ENCODE data around the gene IL1RAPL1.

Gene IL1RAPL1

DNA sequence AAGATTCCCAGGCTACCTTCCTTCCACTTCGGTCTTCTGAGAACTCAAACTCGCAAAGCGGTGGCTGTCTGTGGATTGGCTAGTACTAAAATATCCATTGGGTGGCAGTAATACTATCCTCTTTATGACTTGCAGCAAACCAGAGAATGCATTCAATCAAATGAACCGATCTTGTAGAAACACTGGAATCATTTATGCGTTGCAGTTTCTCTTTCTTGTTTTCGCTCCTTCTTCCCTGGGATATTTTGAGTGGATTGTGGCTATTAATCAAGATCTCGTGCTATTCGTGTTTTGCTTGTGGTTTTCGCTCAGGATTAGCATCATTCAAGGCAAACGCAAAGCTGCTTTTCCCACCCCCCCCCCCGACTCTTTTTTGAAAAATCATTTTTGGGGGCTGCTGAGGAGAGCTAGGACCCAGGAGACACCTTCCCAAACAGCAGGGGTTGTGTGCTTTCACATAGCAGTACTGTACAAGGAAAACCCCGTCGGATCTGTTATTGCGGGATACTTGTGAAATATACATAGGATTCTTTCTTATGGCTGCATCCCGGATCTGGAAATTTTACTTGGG is at the start of gene IL1RAPL1:
TSS of gene IL1RAPL1 (plus strand) at position 466 of the 571 bp plus-strand sequence.
- peak; percentile 77 for DNase-seq

- no peak for DNase-seq
These were observed 44.5 kb upstream of the IL1RAPL1 start for GRCh38 chrX:28542791-28543190.

DNA sequence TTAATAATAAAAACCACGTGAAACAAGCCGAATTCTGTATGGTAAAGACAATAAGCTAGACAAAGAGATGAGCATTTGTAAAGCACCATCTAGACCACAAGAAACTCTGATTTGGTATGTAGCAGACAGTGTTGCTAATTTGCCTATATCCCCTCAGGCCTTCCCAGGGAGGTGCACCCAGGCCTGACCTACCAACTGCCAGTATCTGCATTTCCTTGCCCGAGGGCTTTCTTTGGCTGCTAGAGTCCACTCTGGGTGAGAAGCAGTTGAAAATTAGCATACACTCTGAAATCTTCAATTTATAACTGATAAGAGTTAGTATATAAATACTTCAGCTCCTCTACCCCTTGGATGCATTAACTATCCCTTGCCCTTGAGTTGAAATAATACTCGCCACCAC is 37.4 kb upstream of the IL1RAPL1 start:
- DNase-seq: no peak

DNA sequence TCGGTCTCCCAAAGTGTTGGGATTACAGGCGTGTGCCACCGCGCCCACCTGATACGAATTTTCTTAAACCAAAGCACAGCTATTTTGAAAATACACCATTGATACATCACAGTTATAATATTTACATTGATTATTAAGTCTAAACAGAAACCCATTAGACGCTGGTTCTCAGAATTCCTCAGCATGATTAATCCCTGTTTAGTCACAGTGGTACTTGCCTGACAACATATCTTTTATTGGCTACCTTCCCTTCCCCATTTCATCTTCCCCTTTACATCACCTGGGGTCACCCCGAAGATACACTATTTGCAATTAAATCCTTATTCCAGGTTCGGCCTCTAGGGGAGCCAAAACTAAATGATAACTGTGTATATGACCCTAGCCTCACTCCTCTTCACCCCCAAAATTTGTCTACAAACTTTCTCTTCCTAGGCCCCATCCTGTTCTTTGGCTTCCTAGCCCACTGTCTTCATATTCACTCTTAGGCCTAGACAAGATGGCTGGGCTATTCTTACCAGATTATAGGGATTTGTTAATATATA is 36.8 kb upstream of the IL1RAPL1 start:
- DNase-seq: no peak

- DNase-seq: no peak
These were observed 34.9 kb upstream of the IL1RAPL1 start for GRCh38 chrX:28552322-28552721.

DNA sequence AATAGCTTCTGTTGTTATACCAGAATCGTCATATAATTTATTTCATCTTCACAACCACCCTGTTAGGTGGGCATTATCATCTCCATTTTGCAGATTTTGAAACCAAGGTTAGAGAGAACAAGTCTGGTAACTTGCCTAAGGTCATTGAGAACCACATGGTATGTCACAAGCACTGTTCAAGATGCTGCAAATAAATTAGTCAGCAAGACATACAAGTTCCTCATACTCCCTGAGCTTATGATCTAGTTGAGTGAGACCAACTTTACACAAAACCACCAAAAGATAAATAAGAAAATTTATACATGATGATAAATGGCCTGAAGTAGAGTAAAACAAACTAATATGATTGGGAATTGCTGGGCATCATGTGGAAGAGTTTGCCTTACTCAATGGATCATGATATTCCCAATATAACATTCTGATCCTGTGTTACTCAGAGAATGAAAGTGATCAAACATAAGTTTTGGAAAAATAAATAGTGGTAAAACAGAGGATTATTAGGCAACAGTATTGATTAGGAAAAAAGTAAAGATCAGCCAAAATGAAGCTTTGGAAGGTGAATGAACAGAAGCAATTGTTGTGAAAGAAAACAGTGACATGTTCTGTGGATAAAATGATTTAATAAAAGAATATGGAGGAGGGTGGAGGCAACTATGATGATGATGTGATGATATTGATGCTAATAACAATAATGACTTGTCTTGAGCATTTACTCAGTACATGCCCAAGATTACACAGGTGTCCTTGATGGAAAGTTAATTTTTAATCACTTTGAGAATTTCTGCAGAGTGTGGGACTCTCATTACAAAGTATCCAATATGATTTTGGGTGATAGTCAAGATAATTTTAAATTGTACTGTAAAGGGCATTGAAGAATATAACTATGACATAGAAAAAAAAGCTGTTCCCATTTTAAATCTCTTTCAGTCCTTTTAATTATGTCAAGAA is 34.1 kb upstream of the IL1RAPL1 start:
- no peak for DNase-seq

DNA sequence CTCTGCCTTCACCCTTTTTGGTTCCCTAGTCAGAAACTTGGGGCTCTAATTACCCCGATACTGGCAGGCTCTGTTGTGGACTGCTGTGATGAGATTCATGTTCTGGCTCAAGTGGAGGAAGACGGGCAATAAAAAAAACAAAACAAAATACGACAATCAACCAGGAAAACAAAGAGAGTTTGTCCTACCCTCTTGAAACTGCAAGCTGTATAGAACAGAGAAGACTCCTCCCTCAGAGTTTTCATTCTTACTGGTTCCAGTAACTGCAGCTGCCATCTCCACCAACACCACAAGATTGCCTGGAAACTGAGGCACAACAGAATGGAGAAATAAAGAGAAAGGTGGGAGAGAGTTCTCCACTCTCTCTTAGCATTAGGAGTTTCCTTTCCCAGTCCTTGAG is 11.1 kb upstream of the IL1RAPL1 start:
- no peak for DNase-seq

- DNase-seq: no peak
These were observed 5.7 kb upstream of the IL1RAPL1 start for GRCh38 chrX:28581522-28581921.

DNA sequence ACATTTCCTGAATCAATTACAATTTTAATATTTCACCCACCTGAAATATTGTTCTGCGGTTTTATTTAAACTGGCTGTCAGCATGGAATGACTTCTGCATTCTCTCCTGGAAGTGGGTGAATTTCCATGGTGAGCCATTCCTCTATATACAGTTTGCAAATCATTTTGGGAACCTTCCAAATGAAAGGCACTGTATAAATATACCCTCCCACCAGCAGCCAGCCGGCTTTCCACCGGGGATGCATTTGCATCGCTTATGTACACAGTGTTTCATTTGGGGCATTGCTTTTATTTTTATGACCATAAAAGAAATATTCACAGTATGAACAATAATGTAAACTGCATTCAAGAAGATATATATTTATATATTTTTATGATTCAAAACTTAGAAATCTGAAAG is 4.7 kb upstream of the IL1RAPL1 start:
- DNase-seq: no peak

DNA sequence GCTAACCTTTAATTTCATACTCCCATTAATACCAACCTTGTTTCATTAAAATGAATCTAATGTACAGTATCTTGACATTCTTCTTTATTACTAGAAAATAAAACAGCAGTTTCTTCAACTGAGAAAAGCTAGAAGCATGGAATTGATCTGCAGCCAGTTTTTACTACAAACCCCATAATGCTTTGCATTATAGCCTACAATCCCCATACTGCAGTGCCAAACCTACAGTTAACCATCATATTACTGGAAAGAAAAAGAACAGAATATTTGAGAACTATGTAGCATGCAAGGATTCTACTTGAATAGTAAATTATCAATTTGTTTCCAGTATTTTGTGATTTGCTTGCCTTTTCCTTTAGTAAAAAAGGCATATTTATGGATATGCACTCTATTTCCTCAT is 3.2 kb upstream of the IL1RAPL1 start:
- DNase-seq: no peak

- DNase-seq: no peak
These were observed 1.5 kb upstream of the IL1RAPL1 start for GRCh38 chrX:28585767-28586166.

DNA sequence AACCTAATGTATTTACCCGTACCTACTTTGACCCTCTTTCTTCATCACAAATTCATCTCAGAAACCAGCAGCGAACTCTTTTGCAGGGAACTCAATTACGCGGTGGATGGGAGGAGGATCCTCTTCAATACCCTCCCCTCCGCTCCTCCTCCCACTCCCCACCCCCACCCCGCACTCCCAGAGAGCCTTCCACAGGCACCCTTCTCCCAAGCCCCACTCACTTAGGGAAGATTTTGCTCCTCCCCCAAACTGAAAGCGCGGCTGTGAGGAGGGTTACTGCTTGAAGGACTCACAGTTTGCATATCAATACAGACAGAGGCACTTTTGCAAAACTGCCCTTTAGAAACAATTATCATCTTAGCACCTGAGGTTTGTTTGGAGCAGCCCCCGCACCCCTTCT is 960 bp upstream of the IL1RAPL1 start:
- no peak for DNase-seq

DNA sequence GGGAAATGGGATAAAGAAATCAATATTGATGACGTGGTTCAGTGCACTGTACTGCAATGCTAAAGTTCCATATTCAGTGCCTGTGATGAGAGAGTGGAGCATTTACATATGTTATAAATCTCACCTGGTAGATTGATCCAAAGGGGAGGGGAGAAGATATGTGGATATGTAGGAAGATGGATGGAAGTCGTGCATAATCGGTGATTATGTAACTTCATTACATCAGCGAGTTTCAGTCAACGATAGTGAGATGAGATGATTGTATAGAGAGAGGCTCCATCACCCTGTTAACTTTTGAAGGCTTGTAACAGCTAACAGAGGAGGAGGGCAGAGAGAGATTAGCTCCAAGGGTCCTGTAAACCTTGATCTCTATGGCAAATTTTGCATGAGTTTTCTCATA is 1.8 kb downstream of the IL1RAPL1 start:
- no peak for DNase-seq

DNA sequence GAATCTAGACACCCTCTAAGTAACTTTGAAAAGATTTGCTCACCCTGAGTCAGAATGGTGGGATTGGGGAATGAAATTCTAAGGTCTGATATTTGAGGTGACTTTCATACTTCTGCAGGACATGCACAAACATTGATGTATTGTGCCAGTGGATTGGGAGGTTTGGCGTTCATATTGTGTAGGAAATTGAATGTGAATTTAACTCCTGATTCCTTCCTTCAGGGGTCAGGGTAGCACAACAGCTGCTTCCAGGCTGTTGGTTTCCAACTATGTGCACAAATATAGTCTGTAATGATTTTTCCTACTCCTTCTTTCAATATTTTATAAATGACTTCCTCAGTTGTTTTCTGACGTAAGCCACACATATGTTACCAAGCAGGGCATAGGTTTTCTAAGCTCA is 3.1 kb downstream of the IL1RAPL1 start:
- no peak for DNase-seq

GRCh38 chrX:28591542-28591941 is 4.3 kb downstream of the IL1RAPL1 start:
- DNase-seq: no peak

- no peak for DNase-seq
These were observed 8.1 kb downstream of the IL1RAPL1 start for GRCh38 chrX:28595346-28595745.

DNA sequence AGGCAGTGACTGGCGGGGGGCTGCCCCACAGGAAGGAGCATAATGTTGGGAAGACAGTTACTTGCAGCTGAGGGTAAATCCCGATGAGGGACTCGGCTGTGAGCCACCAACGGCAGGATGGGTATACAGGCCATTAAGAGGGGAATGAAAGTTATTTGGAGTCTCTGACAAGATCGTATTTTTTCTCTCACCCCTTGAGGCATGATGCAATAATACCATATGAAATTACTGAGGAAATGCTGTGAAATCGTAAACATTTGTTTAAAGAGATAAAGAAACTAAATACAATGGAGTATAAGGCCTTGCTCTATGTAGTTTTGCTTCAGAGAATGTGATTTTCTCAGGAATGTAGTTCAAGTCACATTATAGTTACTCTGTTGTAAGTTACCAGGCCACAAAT is 12.7 kb downstream of the IL1RAPL1 start:
- DNase-seq: no peak

GRCh38 chrX:28609003-28609402 is 21.8 kb downstream of the IL1RAPL1 start:
- no peak for DNase-seq

DNA sequence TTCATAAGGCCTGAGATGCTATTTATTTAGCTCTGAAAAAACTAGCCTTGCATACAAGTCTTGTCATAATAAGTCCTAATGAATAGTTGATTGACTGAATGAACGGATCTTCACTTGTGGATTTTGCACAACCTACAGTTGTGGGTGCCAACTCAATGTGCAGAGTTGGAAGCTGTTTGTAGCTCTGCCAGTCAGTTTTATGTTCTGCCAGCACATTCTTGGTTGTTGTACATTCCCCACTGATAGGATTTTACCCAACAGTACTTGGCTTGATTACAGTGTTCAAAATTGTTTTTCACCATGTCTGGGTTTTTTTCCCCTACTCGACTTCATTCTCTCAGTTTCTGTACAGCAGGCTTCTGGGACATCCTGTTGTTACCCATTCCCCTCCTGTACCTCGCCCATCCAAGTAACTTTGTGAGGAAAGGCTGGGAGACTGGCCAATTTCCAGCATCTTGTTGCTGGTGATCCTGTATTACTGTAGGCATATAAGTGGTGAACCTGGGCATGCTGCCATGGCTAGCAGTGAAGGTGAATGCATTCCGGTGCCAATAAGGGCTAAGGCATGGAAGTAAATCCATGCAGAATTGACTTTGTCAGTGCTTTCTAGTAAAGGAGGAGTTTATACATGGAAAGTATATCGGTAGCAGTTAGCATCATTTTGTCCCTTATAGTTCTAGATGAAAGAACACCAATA is 22.8 kb downstream of the IL1RAPL1 start:
- DNase-seq: no peak

DNA sequence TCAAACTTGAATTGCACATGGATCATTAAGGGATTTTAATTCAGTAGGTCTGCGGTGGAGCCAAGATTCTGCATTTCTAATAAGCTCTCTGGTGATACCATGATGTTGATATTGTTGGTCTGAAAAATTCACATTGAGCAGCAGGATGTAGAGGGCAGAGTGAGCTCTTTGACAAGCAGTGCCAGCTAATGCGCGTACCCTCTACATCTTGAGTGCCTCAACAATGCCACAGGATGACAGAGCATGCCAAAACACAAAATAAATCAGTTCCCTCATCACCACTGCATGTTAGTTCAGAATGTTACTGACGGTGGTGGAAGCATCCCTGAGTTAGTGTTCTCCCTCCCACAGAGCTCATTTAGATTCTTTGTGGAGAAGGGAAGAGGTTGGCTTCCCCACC is 23.5 kb downstream of the IL1RAPL1 start:
- DNase-seq: no peak

DNA sequence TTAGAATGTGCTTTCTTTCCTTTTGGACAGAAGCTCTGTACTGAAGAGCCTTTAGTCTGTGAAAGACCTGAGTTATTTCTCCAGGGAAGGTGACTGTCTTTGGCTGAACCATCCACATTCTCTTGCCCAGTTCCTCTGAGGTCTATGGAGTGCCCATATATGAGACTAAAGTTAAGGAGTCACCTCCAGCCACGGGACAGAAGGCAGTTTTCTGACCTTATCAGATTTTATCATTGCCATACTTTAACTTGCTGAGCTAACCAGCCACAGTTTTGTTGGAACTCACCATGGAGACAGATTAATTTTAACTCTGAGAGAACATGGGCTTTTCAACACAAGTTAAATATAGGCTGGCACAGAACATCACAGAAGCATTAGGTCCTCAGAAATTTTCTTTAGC is 26.3 kb downstream of the IL1RAPL1 start:
- no peak for DNase-seq

- DNase-seq: peak; percentile 74
These were observed 38.0 kb downstream of the IL1RAPL1 start for GRCh38 chrX:28625223-28625622.

GRCh38 chrX:28626515-28626914 is 39.3 kb downstream of the IL1RAPL1 start:
- no peak for DNase-seq

DNA sequence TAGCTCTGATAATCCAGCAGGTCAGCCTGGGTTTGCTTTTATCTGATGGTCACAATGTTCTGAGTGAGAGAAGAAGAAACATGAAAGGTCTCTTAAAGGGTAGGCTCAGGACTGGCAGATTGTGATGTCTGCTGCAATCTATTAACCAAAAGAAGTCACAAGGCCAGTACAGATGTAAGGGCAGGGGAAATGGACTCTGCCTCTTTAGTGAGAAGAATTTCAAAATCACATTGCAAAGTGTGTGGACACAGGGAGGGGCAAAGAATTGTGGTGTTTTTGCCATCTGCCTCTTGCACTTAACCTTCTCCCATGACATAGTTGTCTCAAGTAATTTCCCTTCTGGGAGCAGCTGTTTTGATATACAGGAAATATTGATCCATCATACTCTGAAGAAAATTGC is 40.9 kb downstream of the IL1RAPL1 start:
- no peak for DNase-seq
